ENCODE data around the gene MAB21L4. TPM values are rescaled to one million over a fixed set of nuclear protein-coding genes. Genes with fewer than 3 reads are reported as not detected.

Gene MAB21L4
- total RNA-seq, 1 experiment from 2014 or later, result not detected

GRCh38 chr2:240934701-240935102 lies 38.7 kb upstream of the MAB21L4 start:
- CTCF ChIA-PET, result no interaction called here
- no TSS peak for BruUV-seq (replicated peaks)
- Histone ChIP-seq H3K79me2 (ENCODE audit: insufficient read depth, low read length) (no peaks in the 10 kb centered on the region), H3K27ac (ENCODE audit: low read depth, low read length) (no peak overlapping the region), H3K4me1 (ENCODE audit: control insufficient read depth in 1 of 2, insufficient read depth in 2 of 2, low read length in 2 of 2) (no peaks in the 10 kb centered on the region), H4K20me1 (ENCODE audit: insufficient read depth) (no peaks in the 10 kb centered on the region), H3K4me2 (ENCODE audit: low read length) (no peak overlapping the region), H3K9me3 (ENCODE audit: control insufficient read depth in 1 of 2, insufficient read depth in 1 of 2, low read depth in 1 of 2, low read length in 2 of 2) (peaks cover 0 to 9% of the 10 kb centered on the region in 2 experiments; a peak in 1 of 4 replicates), H3K9me2 (ENCODE audit: insufficient read depth) (no peaks in the 10 kb centered on the region), H2AFZ (ENCODE audit: low read depth, low read length, poor library complexity, severe bottlenecking) (no peak overlapping the region), H3K4me3 (replicated peaks in 1 of 2; ENCODE audit: low read depth in 1 of 2, low read length in 2 of 2) (no peak overlapping the region), H3K9ac (ENCODE audit: low read length) (no peak overlapping the region), H3K27me3 (ENCODE audit: insufficient read depth, low read length) (no peaks in the 10 kb centered on the region), H3K36me3 (ENCODE audit: control insufficient read depth in 1 of 2, insufficient read depth in 2 of 2, low read length in 2 of 2) (no peaks in the 10 kb centered on the region)
- ATAC-seq (no peak), DNase-seq (ENCODE audit: low read depth, low spot score) (no peak)
- TF ChIP-seq CEBPB (IDR thresholded peaks at IDR 0.05; ENCODE audit: low read depth), result no peak
- TF ChIP-seq SRF (IDR thresholded peaks at IDR 0.05; ENCODE audit: low read depth), result no peak
- TF ChIP-seq POLR2AphosphoS5 (IDR thresholded peaks at IDR 0.05; ENCODE audit: low read depth, low read length), result no peak
- TF ChIP-seq, protein P1, sequence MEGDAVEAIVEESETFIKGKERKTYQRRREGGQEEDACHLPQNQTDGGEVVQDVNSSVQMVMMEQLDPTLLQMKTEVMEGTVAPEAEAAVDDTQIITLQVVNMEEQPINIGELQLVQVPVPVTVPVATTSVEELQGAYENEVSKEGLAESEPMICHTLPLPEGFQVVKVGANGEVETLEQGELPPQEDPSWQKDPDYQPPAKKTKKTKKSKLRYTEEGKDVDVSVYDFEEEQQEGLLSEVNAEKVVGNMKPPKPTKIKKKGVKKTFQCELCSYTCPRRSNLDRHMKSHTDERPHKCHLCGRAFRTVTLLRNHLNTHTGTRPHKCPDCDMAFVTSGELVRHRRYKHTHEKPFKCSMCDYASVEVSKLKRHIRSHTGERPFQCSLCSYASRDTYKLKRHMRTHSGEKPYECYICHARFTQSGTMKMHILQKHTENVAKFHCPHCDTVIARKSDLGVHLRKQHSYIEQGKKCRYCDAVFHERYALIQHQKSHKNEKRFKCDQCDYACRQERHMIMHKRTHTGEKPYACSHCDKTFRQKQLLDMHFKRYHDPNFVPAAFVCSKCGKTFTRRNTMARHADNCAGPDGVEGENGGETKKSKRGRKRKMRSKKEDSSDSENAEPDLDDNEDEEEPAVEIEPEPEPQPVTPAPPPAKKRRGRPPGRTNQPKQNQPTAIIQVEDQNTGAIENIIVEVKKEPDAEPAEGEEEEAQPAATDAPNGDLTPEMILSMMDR (IDR thresholded peaks at IDR 0.05 in 2 of 3, conservative IDR thresholded peaks at IDR 0.05 in 1 of 3; ENCODE audit: borderline replicate concordance in 1 of 3, insufficient read depth in 1 of 3, low read depth in 2 of 3, low read length in 2 of 3), result no peak
- TF ChIP-seq, protein P2, sequence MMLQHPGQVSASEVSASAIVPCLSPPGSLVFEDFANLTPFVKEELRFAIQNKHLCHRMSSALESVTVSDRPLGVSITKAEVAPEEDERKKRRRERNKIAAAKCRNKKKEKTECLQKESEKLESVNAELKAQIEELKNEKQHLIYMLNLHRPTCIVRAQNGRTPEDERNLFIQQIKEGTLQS (IDR thresholded peaks at IDR 0.05), result no peak
- no peak for TF ChIP-seq ZFX (IDR thresholded peaks at IDR 0.05)
- TF ChIP-seq ZNF274 (IDR thresholded peaks at IDR 0.05; ENCODE audit: low read depth, low read length), result no peak
- no peak for TF ChIP-seq FOSL1 (IDR thresholded peaks at IDR 0.05; ENCODE audit: low read depth)
- TF ChIP-seq, protein P3, sequence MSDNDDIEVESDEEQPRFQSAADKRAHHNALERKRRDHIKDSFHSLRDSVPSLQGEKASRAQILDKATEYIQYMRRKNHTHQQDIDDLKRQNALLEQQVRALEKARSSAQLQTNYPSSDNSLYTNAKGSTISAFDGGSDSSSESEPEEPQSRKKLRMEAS (IDR thresholded peaks at IDR 0.05), result no peak
- TF ChIP-seq CBX3 (IDR thresholded peaks at IDR 0.05; ENCODE audit: low read depth), result no peak
- TF ChIP-seq SIN3A (IDR thresholded peaks at IDR 0.05; ENCODE audit: low read depth), result no peak
- TF ChIP-seq, protein P4, sequence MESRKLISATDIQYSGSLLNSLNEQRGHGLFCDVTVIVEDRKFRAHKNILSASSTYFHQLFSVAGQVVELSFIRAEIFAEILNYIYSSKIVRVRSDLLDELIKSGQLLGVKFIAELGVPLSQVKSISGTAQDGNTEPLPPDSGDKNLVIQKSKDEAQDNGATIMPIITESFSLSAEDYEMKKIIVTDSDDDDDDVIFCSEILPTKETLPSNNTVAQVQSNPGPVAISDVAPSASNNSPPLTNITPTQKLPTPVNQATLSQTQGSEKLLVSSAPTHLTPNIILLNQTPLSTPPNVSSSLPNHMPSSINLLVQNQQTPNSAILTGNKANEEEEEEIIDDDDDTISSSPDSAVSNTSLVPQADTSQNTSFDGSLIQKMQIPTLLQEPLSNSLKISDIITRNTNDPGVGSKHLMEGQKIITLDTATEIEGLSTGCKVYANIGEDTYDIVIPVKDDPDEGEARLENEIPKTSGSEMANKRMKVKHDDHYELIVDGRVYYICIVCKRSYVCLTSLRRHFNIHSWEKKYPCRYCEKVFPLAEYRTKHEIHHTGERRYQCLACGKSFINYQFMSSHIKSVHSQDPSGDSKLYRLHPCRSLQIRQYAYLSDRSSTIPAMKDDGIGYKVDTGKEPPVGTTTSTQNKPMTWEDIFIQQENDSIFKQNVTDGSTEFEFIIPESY (IDR thresholded peaks at IDR 0.05; ENCODE audit: extremely low read depth, insufficient replicate concordance, low read length), result no peak
- intact Hi-C loops (cut with micrococcal nuclease), result no loop called here
- RAD21 ChIA-PET (ENCODE audit: low non-redundant PET in 1 of 2, low total read pairs in 2 of 2, uncharacterized antibody in 2 of 2, unreplicated experiment in 2 of 2), result no interaction called here
- POLR2A ChIA-PET, result no interaction called here
